ENCODE results near the gene FAM222B.

FAM222B gene

GRCh38 chr17:28712032-28712704, 130.4 kb downstream of the FAM222B start:
- peak; percentile 65 for DNase-seq (ENCODE audit: low spot score)

- DNase-seq (ENCODE audit: low spot score) = no peak
Observed at GRCh38 chr17:28711723-28712031, 130.9 kb downstream of the FAM222B start, which contains the start of gene PROCA1. TSS of gene PROCA1 (minus strand) at chr17:28711888. CDS start at chr17:28711660, 228 bp downstream.

- peak; percentile 93 for DNase-seq (ENCODE audit: low spot score)
Observed at GRCh38 chr17:28710861-28711722, 131.5 kb downstream of the FAM222B start.

GRCh38 chr17:28707339-28707720, 135.3 kb downstream of the FAM222B start:
- no peak for DNase-seq (ENCODE audit: low spot score)

GRCh38 chr17:28706471-28707338, 135.9 kb downstream of the FAM222B start:
- DNase-seq (ENCODE audit: low spot score) = no peak

Measured in activated CD4-positive, alpha-beta T cell treated with anti-CD3 and anti-CD28 coated beads, Interleukin-2, Interleukin-4, amounts not matched to agents 100 ng/mL and 50 ng/mL, durations not matched to agents 16 hours and 8 hours (primary cell).